ENCODE data around the gene ITGAV.

Gene ITGAV

GRCh38 chr2:186614373-186614772, 24.5 kb downstream of the ITGAV start:
- no peak for DNase-seq

- no peak for DNase-seq
Measured at GRCh38 chr2:186617148-186617547, 27.3 kb downstream of the ITGAV start.

- no peak for DNase-seq
Measured at GRCh38 chr2:186617771-186618170, 27.9 kb downstream of the ITGAV start.

GRCh38 chr2:186618696-186619095, 28.8 kb downstream of the ITGAV start:
- DNase-seq, result no peak

DNA sequence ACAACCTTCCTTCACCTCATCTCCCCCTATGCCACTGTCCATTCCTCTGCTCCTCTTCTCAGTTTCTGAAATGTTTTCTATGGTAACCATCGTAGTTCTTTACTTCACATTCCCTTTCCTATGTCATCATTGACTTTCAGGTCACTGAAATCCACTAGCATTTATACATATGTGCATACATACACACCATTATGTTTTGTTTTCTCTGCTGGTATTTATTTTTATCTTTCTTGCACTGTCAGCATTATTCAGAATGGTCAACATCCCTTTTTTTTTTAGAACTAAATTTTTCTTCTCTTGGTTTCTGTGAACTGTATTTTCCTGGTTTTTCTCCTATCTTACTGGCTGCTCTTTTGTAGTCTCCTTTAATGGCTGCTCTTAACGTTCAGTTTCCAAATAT, 33.2 kb downstream of the ITGAV start:
- no peak for DNase-seq

DNA sequence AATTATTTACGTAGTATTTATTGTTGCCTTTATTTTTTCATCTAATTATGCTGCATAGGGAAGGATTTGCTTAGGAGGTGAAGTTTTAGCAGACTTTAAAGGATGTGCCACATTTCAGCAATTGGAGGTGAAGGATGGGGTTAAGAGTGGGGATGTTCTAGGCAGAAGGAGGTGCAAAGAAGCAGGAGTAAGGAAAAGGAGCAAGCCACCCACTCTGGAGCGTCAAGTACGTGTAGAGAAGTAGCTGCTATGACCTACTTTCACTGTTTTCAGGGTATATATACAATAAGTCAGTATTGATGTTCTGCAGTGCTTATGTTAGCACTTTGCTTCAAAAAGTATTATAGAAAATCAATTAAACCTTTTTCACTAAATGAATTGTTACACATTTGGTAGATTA, 34.4 kb downstream of the ITGAV start:
- DNase-seq, result no peak

GRCh38 chr2:186629250-186629996, 39.6 kb downstream of the ITGAV start:
- no peak for DNase-seq

DNA sequence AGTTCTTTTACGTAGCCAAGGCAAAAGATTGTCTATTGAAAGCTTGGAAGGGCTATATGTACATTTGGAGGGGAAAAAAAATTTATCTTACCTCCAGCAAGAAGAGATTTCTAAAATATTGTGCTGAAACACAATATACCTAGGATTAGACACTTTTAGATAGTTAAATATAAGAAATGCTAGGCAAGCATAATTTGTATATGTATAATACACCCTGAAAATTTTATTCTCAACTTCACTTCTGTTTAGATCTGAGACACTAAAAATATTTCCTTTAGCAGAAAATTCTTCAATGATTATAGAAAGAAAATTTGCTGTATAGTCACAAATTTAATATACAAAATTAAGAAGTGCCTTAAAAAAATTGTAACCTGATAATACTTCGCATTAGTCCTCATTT, 42.6 kb downstream of the ITGAV start:
- DNase-seq, result no peak

DNA sequence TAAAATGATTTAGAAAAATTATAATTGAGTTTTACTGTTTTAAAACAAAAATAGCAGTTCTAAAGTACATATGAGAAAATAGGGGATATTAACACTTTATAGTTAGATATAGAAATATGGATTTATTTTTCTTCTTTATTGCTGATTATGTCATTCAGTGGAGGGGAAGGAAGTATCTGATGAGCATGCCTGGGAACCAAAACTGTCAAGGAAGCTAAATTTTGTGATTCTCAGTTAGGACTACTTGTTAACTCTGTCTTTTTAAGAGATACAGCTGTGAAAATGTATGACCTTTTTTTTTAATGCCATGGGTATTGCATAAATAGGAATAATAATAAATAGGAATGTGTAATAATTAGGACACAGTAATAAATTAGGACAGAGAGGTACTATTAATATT, 44.8 kb downstream of the ITGAV start:
- DNase-seq, result no peak

GRCh38 chr2:186636800-186637496, 47.1 kb downstream of the ITGAV start:
- DNase-seq, result no peak

GRCh38 chr2:186637497-186637800, 47.6 kb downstream of the ITGAV start:
- no peak for DNase-seq

GRCh38 chr2:186639939-186640338, 50.1 kb downstream of the ITGAV start:
- no peak for DNase-seq

DNA sequence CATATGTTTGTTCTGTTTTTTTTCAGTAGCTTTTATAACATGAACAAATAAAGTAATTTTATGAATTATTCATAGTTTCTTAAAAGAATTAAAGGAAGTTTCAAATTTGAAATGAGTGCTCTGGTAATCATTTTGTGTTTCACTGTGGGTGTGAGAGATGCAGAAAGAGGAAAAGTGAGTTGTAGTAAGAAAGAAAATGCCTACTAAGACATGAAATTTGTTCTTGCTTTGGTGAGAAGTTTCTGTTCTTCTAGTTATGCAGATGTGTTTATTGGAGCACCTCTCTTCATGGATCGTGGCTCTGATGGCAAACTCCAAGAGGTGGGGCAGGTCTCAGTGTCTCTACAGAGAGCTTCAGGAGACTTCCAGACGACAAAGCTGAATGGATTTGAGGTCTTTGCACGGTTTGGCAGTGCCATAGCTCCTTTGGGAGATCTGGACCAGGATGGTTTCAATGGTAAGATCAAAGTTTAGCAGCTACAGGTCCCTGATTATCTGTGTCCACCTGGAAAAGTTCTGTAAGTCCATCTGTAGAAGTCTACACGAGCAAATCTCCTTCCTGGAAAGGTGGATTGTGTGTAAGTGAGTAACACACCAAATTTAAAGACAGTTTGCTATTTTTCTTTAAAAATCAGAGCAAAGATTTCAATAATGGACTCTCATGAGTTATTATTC, 51.4 kb downstream of the ITGAV start:
- no peak for DNase-seq

DNA sequence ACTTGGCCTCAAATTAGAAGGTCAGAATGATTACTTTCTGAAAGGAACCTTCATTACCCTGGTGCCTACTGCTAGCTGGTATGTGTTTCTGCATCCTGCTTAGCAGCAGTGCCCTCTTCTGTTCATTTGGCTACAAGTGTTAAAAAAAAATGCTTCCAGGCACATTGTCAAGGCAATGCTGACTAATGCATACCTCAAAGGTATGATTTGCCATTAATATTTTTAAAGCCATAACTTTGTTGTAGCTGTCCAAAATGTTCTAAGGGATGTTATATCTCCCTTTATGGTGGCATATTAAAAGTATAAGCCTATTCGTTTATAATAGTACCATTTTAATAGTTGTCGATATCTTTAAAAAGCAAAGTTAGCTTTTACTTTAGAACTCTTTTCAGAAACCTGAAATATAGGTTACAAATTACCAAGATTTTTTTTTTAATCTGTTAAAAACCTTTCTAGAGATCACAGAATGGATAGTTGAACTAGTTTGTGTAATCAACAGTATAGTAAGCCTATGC, 52.0 kb downstream of the ITGAV start:
- DNase-seq, result peak in 1 of 2 experiments; percentile 69

GRCh38 chr2:186644791-186645190, 54.9 kb downstream of the ITGAV start:
- no peak for DNase-seq

- DNase-seq, result no peak
Measured at GRCh38 chr2:186645999-186646398, 56.1 kb downstream of the ITGAV start.

GRCh38 chr2:186648130-186648529, 58.3 kb downstream of the ITGAV start:
- DNase-seq, result no peak

DNA sequence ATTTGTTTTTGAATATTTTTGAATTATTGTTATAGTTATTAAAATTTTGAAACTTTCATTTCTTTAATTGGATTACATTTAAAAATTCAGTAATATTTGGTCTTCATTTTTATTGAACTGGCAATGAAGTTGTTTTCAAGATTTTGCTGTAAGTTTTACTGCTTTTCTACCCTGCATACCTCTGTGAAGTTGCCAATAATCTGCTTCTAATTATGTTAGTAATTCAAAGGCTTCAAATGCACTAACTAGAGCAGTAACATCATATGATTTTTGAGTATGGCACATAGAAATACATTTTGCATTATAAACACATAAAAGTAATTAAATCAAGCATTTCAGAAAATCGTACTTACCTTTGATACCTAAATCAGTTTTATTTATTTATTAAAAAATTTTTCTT, 63.7 kb downstream of the ITGAV start:
- no peak for DNase-seq

DNA sequence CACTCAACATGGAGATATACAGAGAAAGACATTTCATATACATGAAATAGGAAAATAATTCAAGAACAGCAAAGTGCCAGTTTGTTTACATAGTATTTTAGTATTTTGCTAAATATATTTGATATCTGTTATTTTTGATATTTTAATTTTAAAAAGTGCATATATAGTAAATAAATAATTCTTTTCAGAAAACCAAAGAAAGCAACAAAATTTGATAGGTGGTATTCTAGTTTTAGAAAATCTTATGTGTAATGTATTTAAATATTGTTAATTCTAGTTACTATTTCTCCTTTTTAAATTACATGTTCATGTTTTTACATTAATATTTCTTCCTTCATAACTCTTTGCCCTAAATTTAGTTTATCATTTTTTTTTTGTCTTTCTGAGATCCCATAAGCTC, 69.5 kb downstream of the ITGAV start:
- DNase-seq, result no peak

DNA sequence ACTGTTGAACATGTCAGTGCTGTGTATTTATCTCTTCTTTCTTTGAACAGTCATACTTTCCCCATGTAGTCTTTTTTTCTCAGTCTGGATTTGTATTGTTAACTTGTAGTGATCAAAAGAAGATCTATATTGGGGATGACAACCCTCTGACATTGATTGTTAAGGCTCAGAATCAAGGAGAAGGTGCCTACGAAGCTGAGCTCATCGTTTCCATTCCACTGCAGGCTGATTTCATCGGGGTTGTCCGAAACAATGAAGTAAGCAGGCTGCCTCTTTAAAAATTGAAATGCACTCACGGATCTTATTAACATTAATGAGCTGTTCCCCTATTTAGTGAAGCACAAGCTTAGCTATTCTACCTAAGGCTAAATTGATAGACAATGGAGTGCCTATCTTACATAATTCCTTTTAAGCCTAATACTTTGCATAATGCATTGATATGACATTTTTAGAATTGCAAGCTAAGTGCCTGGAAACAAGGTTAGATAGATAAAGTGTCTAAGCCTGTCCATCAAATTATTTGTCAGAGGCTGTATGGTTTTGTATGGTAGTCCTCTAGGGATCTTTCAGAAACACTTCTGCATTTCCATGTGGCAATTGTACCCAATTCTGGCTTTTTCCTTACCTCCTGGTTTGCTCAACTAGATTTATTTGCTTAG, 74.7 kb downstream of the ITGAV start:
- DNase-seq, result no peak

- DNase-seq, result no peak
Measured at GRCh38 chr2:186669146-186669545, 79.3 kb downstream of the ITGAV start.

GRCh38 chr2:186670831-186671230, 81.0 kb downstream of the ITGAV start:
- no peak for DNase-seq

- DNase-seq, result no peak
Measured at GRCh38 chr2:186675380-186675779, 85.5 kb downstream of the ITGAV start.

GRCh38 chr2:186683341-186683740, 93.5 kb downstream of the ITGAV start:
- no peak for DNase-seq

Measured in SW 1271 (cell line).